ENCODE measurements around the gene POC1B.

DNA sequence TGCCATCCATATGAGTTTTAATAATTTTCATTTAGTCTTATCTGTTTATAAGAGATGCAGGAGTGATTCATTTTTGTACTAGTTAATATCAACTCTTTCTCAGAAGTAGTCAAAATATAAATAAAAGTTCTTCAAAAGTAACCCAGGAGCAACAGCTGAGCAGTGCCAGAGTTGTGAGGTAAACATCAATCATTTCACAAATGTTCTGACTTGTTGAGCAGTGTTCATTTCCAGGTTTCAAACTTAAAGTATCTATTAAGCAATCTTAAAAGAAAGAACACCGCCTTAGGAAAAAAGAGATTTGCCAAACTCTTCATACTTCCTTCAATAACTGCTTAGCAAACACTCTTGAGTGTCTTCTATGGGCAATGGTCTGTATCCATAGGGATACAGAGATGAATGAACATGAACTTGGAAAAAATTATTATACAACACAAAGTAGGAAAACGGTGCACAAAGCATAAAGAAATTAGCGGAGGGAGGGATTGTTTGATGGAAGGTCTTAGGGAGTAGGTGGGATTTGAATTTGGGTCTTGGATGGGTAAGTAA, 41.9 kb upstream of the POC1B start:
- TF ChIP-seq POLR2AphosphoS5 (IDR thresholded peaks at IDR 0.05; ENCODE audit: borderline replicate concordance, low read depth, low read length) (no peak), EZH2 (IDR thresholded peaks at IDR 0.05) (no peak)
